GM12892 (cell line): ENCODE measurements around the gene ADCY7.

Experiments used
- DNase-seq: peaks from one replicate; pipeline ENCODE4 v3.0.0; 2011; ENCODE audit not compliant: insufficient read length
- FAIRE-seq: peaks from 2 replicates; lab custom pipeline; 2011; peaks lifted over from hg19 to GRCh38; lab: Jason Lieb, UNC
- POLR2A ChIP-seq: IDR thresholded peaks from 2 replicates; pipeline ENCODE4 v1.6.1; 2011; ENCODE audit warnings: low read depth, low read length, control low read depth
- POLR2AphosphoS5 ChIP-seq: IDR thresholded peaks from 2 replicates; pipeline ENCODE4 v1.6.1; 2011; ENCODE audit warnings: low read depth, low read length, control low read depth
- TAF1 ChIP-seq: IDR thresholded peaks from 2 replicates; pipeline ENCODE4 v1.6.1; 2011; ENCODE audit warnings: low read depth, mild to moderate bottlenecking, control low read depth, low read length, borderline replicate concordance

ADCY7 gene

DNA sequence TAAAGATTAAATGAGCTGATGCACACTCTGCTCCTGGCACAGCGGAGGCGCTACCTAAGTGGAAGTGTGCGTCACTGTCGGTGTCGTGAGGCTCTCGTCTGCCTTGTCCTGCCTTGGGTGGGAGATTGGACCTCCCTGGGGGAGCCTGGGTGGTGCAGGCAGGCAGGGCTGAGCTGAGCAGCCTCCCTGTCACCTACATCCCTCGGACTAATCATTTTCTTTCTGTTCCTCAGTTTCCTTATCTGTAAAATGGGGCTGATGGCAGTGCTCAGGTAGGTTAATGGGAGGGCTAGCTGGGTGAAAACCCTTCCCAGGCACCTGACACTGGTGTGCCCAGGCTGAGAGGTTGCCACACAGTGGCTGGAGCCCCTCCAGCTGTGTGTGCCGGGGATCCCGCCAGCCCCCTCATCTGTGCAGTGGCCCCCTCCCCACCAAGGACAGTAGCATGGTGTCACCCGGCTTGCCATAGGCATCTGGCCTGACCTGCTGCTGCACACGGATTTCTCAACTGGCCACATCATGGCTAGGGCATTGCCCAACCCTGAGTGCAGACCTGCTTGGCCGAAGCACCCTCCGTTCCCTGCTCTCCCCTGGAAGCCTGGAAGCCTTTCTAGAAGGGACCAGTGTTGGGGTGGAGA is 4.3 kb downstream of the ADCY7 start:
- no peak for DNase-seq
- no peak for TF ChIP-seq POLR2A
- no peak for TF ChIP-seq TAF1
- no peak for TF ChIP-seq POLR2AphosphoS5
- FAIRE-seq: no peak

DNA sequence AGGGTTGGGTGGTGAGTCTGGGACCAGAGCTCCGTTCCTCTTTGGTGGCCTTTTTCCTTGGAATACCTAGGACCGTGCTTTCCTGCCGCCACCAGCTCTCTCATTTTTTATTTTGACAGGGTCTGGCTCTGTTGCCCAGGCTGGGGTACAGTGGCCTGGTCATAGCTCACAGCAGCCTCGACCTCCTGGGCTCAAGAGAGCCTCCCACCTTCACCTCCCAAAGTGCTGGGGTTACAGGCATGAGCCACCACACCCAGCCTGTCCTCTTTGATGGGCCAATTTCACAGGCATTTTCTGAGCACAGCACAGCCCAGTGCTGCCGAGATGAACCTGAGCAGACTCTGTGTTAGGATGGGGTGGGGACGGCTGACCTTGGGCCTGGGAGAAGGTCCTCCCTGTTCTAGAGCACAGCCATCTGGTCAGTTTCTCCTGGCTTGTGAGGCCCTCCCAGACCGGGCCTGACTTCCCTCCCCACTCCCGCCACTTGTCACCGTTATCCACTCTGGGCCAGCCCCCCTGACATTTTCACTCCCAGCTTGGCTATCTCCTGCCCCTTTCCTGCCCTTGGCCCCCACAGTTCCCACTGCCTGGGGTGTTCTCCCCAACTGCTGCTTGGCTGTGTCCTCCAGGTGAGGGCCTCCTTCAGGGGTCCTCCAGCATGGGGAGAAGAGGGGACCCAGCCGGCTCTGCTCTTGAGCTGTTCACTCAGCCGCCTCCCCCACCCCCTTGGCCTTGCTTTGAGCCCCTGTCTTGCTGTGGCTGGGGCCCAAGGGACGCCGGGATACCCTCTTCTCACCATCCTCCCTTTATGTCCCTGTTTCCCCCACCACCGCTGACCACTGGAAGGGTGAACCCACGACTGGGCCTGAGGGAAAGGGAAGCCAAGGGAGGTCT is 5.0 kb downstream of the ADCY7 start:
- TF ChIP-seq TAF1 (no peak), POLR2AphosphoS5 (no peak), POLR2A (no peak)
- FAIRE-seq (no peak), DNase-seq (no peak)

- DNase-seq: no peak
- FAIRE-seq: no peak
- TF ChIP-seq TAF1 (no peak), POLR2A (no peak), POLR2AphosphoS5 (no peak)
These were observed 5.8 kb downstream of the ADCY7 start for GRCh38 chr16:50272111-50272571.

- DNase-seq (no peak), FAIRE-seq (peak; percentile 14)
- TF ChIP-seq POLR2A: no peak
- TF ChIP-seq POLR2AphosphoS5: no peak
- TF ChIP-seq TAF1: no peak
These were observed 6.5 kb downstream of the ADCY7 start for GRCh38 chr16:50272687-50273381.

DNA sequence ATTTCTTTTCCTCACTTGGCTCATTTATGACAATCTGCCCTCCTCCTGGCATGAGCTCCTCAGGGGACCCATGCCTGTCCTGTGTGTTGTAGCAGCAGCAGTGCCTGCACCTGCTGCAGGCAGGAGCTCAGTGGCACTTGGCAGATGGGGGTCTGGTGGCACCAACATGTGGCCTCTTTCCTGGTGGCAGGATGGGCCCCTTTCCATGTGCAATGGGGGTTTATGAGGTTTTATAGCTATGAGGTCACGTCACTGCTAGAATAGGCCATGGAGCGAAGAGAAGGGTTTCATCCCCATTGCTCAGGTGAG is 7.0 kb downstream of the ADCY7 start:
- FAIRE-seq (no peak), DNase-seq (no peak)
- TF ChIP-seq TAF1 (no peak), POLR2AphosphoS5 (no peak), POLR2A (no peak)

GRCh38 chr16:50273888-50274325 is 7.6 kb downstream of the ADCY7 start:
- TF ChIP-seq POLR2A: peak; percentile 71
- no peak; the same call in 1 of the 2 replicates for TF ChIP-seq TAF1
- no peak; the same call in 1 of the 2 replicates for TF ChIP-seq POLR2AphosphoS5
- DNase-seq (peak; percentile 91), FAIRE-seq (peak; percentile 96)

DNA sequence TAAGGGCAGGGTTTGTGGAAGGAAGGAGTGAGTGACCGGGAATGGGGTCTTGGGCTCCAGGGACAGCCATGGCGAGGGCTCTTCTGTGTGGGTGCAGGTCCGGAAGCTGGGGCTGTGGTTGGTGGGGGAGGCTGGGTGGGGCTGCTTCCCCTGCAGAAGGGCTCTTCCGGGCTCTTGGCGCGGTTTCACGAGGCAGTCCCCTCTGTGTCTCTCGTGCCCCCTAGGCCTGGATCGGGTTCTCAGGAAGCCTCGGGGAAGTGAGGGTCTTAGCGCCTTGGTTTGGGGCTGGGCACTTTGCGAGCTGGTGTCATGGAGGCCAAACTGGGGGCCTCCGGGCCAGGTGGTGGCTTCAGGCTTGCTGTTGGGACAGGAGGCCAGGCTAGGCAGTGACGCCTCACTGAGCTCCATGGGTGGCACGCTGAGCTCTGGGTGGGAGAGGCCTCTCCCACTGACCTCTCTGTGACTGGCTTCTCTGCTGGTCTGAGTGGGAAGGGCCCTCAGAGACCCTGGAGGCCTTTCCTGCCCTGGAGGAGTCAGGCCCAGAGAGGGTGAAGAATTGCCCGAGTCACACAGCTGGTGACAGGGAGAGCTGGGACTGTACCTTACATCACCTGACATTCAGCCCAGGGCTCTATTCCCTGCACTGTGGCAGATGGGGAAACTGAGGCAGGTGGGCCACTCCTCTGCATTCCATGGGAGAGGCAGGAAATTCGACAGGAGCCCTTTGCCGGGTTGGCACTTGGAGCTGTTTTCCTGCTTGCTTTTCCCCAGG is 8.2 kb downstream of the ADCY7 start:
- FAIRE-seq: no peak
- TF ChIP-seq POLR2A: peak; percentile 74; the same call in 1 of the 2 replicates
- peak; percentile 28; the same call in 1 of the 2 replicates for TF ChIP-seq TAF1
- TF ChIP-seq POLR2AphosphoS5: peak; percentile 69
- peak; percentile 88 for DNase-seq

DNA sequence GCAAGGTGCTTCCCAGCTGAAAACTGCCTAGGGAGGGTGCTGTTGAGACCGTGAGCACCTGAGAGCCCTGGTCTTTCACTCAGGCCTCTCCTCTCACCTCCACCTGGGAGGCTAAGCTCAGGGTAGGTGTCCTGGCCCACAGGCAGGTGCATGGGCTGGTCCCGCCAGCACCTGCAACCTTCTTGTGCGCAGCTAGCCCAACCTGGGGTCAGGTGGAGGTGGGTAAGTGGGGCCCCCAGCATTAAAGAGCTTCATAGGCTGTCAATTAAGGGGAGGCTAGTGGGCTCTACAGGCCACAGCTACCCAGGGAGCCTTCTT is 8.7 kb downstream of the ADCY7 start:
- peak; percentile 66 for FAIRE-seq
- DNase-seq: no peak
- TF ChIP-seq POLR2A (no peak), POLR2AphosphoS5 (no peak), TAF1 (no peak)

GRCh38 chr16:50275428-50276325 is 9.3 kb downstream of the ADCY7 start:
- TF ChIP-seq POLR2A (0 out of 2 replicates have a peak, but pooled peaks have one; percentile 7), TAF1 (no peak)
- FAIRE-seq (no peak), DNase-seq (no peak)

DNA sequence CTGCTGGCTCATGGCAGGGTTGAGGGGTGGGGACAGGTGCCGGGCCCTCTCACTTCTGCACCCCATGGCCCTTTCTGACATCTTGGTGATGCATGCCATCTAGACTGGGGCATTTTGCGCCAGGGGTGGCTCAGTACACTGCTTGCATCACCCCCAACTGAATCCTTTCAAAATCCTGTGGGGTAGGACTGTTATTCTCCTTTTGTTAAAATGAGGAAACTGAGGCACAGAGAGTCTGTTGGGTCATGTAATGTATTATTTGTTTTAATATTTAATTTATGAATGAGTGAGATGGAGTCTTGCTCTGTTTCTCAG is 9.9 kb downstream of the ADCY7 start:
- TF ChIP-seq POLR2A (no peak), POLR2AphosphoS5 (no peak), TAF1 (no peak)
- FAIRE-seq: no peak
- DNase-seq: no peak
